ENCODE measurements around the gene TOPBP1. TPM values are rescaled to one million over a fixed set of nuclear protein-coding genes. Genes with fewer than 3 reads are reported as not detected.

TOPBP1 gene
- total RNA-seq, 1 donor from 2014 or later = 49.9 TPM

- ATAC-seq (ENCODE audit: low read depth) = peak; percentile 98
- ChIA-PET POLR2A (interaction anchor here (0.7 to 2.0 kb wide), 3 partner anchors 42 to 62 kb away, joined by 4 to 8 read pairs (median 4); partner anchors contain the start of gene CDV3), CTCF (interaction anchor here (1.1 to 1.3 kb wide), 2 partner anchors 179 to 196 kb away, joined by 3 to 4 read pairs; no protein-coding TSS in a partner anchor)
- no peak for DNase-seq
- H3K9me3 Mint-ChIP-seq = no peaks in the 10 kb centered on the region
- peak overlapping the region; percentile 86 for H3K27ac Mint-ChIP-seq
- peaks cover 66% of the 10 kb centered on the region for H3K36me3 Mint-ChIP-seq (ENCODE audit: low read depth)
- no peaks in the 10 kb centered on the region for H3K27me3 Mint-ChIP-seq
- TF ChIP-seq, protein P1, sequence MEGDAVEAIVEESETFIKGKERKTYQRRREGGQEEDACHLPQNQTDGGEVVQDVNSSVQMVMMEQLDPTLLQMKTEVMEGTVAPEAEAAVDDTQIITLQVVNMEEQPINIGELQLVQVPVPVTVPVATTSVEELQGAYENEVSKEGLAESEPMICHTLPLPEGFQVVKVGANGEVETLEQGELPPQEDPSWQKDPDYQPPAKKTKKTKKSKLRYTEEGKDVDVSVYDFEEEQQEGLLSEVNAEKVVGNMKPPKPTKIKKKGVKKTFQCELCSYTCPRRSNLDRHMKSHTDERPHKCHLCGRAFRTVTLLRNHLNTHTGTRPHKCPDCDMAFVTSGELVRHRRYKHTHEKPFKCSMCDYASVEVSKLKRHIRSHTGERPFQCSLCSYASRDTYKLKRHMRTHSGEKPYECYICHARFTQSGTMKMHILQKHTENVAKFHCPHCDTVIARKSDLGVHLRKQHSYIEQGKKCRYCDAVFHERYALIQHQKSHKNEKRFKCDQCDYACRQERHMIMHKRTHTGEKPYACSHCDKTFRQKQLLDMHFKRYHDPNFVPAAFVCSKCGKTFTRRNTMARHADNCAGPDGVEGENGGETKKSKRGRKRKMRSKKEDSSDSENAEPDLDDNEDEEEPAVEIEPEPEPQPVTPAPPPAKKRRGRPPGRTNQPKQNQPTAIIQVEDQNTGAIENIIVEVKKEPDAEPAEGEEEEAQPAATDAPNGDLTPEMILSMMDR (IDR thresholded peaks at IDR 0.05) = no peak
- intact Hi-C loops (cut with micrococcal nuclease) = loop anchor here (1.0 to 10.0 kb wide), 5 partner anchors 43 to 325 kb away; no protein-coding TSS in a partner anchor
- no peak overlapping the region for H3K4me3 Mint-ChIP-seq
- peaks cover 15% of the 10 kb centered on the region for H3K4me1 Mint-ChIP-seq
Observed at GRCh38 chr3:133620066-133620784, 41.5 kb downstream of the TOPBP1 start.

- POLR2A ChIA-PET = interaction anchor here (0.7 kb wide), 1 partner anchor 38 kb away, joined by 3 read pairs; the partner anchor contains the start of gene CDV3
- Mint-ChIP-seq H3K4me3 (no peak overlapping the region), H3K4me1 (no peaks in the 10 kb centered on the region), H3K27me3 (no peaks in the 10 kb centered on the region), H3K9me3 (peaks cover 2% of the 10 kb centered on the region), H3K36me3 (ENCODE audit: low read depth) (peaks cover 71% of the 10 kb centered on the region), H3K27ac (no peak overlapping the region)
- DNase-seq = no peak
- ATAC-seq (ENCODE audit: low read depth) = no peak
- TF ChIP-seq, protein P1 (IDR thresholded peaks at IDR 0.05) = no peak
- intact Hi-C loops (cut with micrococcal nuclease) = no loop called here
- CTCF ChIA-PET = no interaction called here
Observed at GRCh38 chr3:133611534-133611933, 50.2 kb downstream of the TOPBP1 start.

DNA sequence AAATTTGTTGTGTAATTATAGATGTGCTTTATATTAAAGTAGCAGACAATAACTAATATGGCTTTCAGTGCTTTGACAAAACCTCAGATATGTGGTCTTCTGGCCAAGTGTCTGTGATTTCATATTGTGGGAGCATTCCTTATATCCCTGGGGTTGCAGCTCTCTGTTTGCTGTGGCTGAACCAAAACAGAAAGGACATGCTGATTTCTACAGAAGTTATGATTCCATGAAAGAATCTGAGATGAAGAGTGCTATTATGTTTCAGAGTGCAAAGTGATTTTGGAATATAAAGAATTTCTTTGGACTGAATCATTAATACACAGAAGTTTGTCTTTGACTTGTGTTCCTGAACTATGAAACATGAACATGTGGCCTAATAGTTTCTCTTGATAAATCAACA, 51.7 kb downstream of the TOPBP1 start:
- ChIA-PET CTCF (no interaction called here), POLR2A (no interaction called here)

DNA sequence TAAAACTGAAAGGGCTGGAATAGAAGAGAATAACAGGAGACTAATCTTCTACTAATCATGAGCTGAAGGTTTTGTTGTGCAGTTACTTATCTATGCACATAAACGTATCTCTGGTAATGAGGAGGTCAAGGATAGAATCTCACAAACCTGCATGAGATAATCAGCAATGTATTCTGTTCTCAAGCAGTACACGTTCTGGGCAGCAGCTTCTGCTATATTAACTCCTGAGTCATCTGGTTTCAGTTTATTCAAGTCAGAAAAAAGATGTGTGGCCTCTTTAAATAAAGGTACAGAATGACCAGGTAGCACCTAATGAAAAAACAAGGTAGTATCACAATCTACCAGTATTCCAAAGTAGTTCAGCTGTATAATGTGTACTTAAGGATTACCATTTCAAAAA, 53.4 kb downstream of the TOPBP1 start:
- intact Hi-C loops (cut with micrococcal nuclease) = no loop called here
- CTCF ChIA-PET = interaction anchor here (0.6 to 1.5 kb wide), 2 partner anchors 132 to 144 kb away, joined by 3 to 5 read pairs; no protein-coding TSS in a partner anchor
- no peaks in the 10 kb centered on the region for H3K27me3 Mint-ChIP-seq

More for the DNA sequence above, 51.7 kb downstream of the TOPBP1 start:
- H3K4me3 Mint-ChIP-seq = no peak overlapping the region
- TF ChIP-seq, protein P1 (IDR thresholded peaks at IDR 0.05) = no peak
- H3K4me1 Mint-ChIP-seq = no peaks in the 10 kb centered on the region
- DNase-seq (no peak), ATAC-seq (ENCODE audit: low read depth) (no peak)
- peaks cover 69% of the 10 kb centered on the region for H3K36me3 Mint-ChIP-seq (ENCODE audit: low read depth)
- no peaks in the 10 kb centered on the region for H3K27me3 Mint-ChIP-seq
- intact Hi-C loops (cut with micrococcal nuclease) = no loop called here
- peaks cover 2% of the 10 kb centered on the region for H3K9me3 Mint-ChIP-seq
- no peak overlapping the region for H3K27ac Mint-ChIP-seq

DNA sequence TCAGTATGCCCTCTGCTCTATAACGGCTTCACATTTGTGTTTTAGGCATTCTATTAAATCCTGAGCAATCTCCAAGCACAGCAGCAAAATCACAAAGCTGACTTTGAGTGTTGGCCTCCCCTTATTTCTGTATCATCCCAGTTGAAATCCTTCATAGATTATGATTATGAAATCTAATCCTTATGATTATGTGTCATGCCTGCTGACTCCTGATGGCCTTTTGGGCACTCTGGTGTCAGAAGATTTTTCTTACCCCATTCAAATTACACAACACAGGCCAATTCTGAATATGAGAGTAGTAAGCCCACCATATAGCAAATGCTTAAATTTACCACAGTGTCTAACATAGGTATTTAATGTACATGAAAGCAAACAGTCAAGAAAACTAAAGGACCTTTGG, 53.9 kb downstream of the TOPBP1 start:
- peaks cover 65% of the 10 kb centered on the region for H3K36me3 Mint-ChIP-seq (ENCODE audit: low read depth)
- no peaks in the 10 kb centered on the region for H3K27me3 Mint-ChIP-seq
- no peak overlapping the region for H3K4me3 Mint-ChIP-seq
- ChIA-PET POLR2A (no interaction called here), CTCF (interaction anchor here (1.5 kb wide), 1 partner anchor 144 kb away, joined by 3 read pairs; no protein-coding TSS in a partner anchor)
- TF ChIP-seq, protein P1 (IDR thresholded peaks at IDR 0.05) = no peak
- no peak overlapping the region for H3K27ac Mint-ChIP-seq
- peaks cover 2% of the 10 kb centered on the region for H3K9me3 Mint-ChIP-seq
- ATAC-seq (ENCODE audit: low read depth) (no peak), DNase-seq (no peak)
- no peaks in the 10 kb centered on the region for H3K4me1 Mint-ChIP-seq
- intact Hi-C loops (cut with micrococcal nuclease) = no loop called here

More for the DNA sequence above, 53.4 kb downstream of the TOPBP1 start:
- Mint-ChIP-seq H3K36me3 (ENCODE audit: low read depth) (peaks cover 66% of the 10 kb centered on the region), H3K9me3 (peaks cover 2% of the 10 kb centered on the region), H3K4me1 (no peaks in the 10 kb centered on the region), H3K27ac (no peak overlapping the region), H3K4me3 (no peak overlapping the region)
- TF ChIP-seq, protein P1 (IDR thresholded peaks at IDR 0.05) = no peak
- ATAC-seq (ENCODE audit: low read depth) (no peak), DNase-seq (no peak)
- POLR2A ChIA-PET = no interaction called here

All from activated B cell treated with CpG ODN at 0.5 μM for 24 hours (primary cell).